Stimulated activated CD4-positive, alpha-beta T cell treated with anti-CD3 and anti-CD28 coated beads, Interleukin-1b, Interleukin-23, amount 100 ng/mL, for 1 hour (primary cell): ENCODE measurements around the gene CDK14.

Experiments used
- DNase-seq, 2 donors: peaks; one replicate each; pipeline ENCODE4 v3.0.0-alpha.2; 2020; ENCODE audit warnings: low read depth in 2 of 2

CDK14 gene

DNA sequence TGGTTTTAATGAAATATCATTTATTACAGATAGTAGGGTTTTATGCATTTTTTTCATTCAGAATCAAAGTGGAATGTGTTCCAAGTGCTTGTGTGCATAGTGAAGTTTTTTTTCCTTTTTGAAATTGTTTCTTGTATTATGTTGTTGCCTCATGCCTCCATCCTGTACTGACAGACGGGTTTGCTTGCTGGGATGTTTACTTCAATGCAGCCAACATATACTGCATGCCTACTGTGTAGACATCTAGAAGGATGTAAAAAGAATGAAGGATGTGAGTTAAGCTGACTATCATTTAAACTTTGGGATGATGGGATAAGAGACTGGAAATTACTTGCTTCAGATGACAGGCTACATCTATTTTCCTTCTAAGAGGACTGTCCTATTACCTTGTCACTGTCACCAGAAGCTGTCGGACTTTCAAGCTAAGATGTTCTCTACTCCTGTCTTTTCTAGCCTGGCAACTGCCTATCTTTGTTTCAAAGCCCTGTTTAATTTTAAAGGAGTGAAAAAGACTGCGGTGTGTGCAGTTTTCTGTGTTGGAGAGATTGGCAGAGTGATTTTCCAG lies 243.7 kb downstream of the CDK14 start:
- no peak for DNase-seq

DNA sequence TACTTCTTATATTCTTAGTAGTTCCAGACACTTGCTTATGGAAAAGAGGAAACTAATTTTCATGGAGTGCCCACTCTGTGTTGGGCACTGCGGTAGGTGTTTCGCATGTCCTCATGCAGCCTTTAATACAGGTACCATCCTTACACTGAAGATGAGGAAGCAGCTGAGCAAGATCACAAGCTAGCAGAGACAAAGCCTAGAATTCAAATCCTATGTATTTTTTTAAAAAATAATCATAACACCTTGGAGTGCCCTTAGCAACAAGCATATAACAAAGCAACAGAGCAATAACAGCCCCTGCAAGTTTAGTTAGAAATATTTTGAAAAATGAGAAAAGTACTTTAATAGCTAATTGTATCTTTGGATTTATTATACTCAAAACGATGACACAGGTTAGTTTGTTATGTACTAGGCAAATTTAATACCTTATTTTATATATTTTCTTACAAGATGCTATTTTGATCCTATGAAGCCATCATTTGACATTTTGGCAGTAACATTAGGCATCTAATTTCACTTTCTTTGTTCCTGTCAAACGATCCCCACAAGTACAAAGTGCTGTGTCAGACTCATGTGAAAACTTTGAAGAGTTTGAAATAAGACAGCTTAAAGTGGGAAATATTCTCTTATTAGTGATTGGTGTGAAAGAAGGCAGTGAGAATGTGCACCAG lies 245.8 kb downstream of the CDK14 start:
- no peak for DNase-seq

DNA sequence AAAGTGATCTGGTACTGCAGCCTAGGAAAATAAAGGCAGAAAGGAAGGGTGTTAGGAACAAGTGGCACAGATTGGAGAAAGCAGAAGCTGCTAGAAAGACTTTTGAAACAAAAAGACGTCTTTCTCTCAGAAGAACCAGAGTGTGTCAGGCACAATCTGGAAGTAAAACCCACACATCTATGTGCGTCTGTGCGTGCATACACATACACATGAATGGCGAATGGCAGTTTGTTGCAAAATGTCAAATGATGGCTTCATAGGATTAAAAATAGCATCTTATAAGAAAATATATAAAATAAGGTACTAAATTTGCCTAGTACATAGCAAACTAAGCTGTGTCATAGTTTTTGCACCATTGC lies 246.3 kb downstream of the CDK14 start:
- no peak for DNase-seq

- DNase-seq = no peak
These were observed 247.4 kb downstream of the CDK14 start for GRCh38 chr7:90843472-90843871.

DNA sequence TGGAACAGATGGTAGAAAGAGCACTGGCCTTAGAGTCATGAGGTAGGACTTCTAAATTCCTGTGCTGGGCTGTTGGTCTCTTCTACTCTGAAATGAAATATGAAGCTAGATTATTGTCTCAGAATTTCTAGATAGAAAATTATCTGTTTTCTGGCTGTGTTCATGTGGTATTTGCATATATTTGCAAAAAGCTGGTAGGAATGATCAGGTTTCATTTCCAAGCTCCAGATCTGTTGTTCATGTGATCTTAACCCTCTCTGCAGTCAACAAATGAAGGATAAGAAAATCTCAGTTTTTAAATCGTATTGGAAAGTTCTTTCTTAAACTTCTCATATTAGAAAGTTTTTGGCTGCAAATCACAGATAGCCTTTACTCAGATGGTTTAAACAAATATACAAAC lies 248.3 kb downstream of the CDK14 start:
- no peak for DNase-seq

GRCh38 chr7:90846192-90846591 lies 250.1 kb downstream of the CDK14 start:
- DNase-seq = no peak

DNA sequence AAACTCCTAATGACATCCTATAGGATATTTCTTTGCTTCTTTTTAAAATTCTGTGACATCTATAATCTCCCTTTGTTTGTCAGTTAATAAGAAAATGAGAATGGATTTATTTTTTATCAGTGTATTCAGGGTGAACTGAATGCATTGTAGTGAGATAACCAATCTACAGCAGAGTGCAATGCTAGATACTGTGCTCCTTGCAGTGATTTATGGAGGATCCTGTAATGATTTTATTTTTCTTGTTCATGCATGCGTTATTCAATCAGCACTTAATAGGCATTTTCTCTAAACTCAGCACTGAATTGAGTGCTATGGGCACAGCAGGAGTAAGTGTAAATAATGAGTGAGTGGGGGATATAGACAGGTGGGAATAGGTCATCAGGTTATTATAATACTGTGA lies 253.9 kb downstream of the CDK14 start:
- DNase-seq = no peak

DNA sequence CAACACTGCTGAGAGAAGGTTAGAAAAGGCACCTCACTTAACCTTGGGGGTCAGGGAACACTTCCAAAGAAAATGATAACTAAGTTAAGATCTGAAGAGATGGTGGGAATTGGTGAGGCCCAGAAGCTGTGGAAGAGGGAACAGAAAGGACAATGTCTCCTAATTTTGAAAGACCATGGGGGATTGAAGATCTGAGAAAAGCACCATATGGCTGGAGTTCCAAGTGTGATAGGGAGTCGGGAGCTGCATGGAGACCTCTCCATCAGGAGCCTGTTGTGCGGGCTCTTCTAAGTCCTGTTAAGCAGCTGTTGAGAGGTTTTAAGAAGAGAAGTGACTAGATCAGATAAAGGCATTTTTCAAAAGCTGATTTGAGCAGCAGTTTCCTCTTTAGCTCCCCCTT lies 254.3 kb downstream of the CDK14 start:
- DNase-seq = no peak

- DNase-seq = no peak
These were observed 257.1 kb downstream of the CDK14 start for GRCh38 chr7:90853205-90853604.

DNA sequence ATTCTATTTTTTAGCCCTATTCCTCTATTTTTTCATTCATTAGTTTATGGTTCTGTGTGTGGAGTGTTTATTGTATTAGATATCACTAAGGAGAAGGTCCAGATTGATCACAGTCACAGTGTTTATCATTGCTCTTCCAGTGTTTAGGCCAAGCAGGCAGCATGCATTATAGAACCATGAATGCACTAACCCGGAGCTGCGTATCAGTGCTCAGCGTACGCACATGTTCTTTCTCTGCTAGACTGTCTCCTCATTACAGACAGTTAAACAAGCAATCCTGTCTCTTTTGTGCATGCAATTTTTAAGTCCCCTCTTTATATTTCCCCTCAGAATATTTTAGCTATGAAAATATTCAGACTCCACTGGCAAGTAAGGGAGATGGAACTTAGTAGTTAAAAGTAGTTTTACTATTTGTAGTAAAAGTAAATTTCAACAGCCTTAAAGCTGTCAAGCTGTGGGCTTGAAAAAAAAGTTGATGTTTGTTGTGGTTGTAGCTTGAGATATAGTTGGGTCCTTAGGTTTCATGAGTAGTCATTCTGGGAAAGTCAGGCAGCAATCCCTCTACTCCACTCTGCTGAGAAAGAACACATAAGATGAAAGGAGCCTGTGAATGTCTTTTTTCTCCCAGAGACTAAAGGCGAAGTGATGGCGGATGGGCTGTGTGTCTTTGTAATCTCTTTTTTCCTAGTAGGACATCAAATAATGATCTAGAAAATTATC lies 260.4 kb downstream of the CDK14 start:
- no peak for DNase-seq

DNA sequence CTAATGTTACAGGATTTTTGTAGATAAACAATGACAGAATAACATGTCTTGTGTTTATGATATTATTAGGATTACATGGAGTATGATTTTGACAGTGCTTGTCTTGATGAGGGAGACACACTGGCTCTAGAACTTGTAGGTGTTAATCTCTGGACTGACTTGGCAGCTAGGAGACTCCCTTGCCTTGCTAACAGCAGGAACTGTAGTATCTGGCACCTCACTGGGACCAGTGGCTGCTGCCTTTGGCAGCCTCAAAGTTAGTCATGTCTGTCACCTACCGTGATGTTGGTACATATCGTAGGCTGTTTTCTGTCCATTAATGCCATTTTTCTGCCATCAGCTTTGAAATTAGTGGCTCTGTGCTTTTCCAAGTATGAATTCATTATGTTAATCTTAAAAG lies 261.5 kb downstream of the CDK14 start:
- no peak for DNase-seq

DNA sequence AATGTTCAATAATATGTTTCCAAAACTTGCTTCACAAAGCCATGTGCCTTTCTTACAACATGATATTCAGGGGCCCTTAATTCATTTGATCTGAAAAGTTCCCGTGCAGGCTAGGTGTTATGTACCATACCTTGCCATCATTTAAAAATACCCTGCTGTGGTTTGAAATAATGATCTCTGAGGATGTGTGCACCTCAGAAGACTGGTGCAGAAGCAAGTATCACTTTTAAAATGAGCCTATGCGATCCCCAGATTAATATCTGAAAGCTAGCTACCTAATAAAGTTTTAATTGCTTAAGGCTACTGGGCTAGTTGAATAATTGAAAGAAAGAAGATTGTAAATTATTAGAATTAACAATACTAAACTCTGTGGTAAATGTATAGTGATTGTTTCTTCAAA lies 262.4 kb downstream of the CDK14 start:
- no peak for DNase-seq

- DNase-seq = no peak
These were observed 263.4 kb downstream of the CDK14 start for GRCh38 chr7:90859521-90859920.

DNA sequence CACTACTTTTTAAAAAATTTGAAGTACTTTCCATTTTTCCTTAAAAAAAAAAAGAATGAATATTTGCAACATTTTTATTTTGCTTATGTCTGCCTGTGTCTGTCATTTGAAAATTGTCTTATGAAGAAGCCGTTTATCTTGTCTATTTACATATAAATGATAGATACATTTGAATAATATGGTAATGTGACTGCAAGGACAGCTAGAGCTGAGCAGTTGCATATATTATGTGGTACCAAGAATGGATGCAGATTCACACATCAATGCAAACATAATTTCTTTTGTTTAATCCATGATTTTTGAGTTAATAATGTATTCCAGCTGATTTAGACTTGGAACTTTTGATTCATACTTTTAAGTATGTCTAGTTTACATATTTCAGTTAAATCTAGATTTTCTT lies 268.0 kb downstream of the CDK14 start:
- DNase-seq = no peak

GRCh38 chr7:90869335-90869734 lies 273.2 kb downstream of the CDK14 start:
- DNase-seq = no peak

DNA sequence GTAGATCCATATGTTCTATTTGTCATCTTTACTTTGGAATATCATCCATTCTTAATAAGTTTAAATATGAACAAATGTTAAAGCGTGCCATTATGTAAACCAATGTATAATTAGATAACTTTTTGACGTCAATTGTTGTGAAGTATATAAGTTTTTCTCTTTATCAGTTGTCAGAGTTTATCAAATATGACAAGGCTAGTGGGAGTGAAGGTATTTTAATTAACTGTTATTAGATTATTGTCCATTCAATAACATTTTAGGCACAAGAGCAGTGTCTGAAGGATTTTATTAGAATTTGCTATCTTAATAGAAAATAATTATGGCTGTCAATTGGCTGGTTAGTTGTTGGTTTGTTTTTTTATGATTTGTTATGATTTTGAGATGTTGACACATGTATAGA lies 280.6 kb downstream of the CDK14 start:
- DNase-seq = no peak

GRCh38 chr7:90877201-90877600 lies 281.1 kb downstream of the CDK14 start:
- no peak for DNase-seq

DNA sequence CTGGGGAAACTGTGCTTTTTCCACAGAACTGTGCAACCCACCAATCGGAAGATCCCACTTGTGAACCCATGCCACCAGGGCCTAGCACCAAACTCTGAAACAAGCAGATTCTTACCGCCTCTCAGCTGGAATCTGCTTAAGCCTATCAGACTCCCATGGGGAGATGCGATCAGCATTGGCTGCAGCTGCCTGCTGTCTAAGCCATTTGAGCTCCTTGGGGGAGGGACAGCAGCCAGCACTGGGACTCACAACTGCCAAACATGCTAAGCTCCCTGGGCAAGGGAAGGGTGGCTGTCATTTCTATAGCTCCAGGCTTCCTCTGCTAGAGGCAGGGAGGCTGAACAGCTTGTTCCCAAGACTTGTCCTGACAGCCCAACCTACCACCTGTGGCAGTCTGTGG lies 283.8 kb downstream of the CDK14 start:
- DNase-seq = no peak

GRCh38 chr7:90886416-90886815 lies 290.3 kb downstream of the CDK14 start:
- no peak for DNase-seq

GRCh38 chr7:90889210-90889609 lies 293.1 kb downstream of the CDK14 start:
- no peak for DNase-seq

- no peak for DNase-seq
These were observed 293.5 kb downstream of the CDK14 start for GRCh38 chr7:90889644-90890043.

- no peak for DNase-seq
These were observed 295.4 kb downstream of the CDK14 start for GRCh38 chr7:90891529-90891928.

- no peak for DNase-seq
These were observed 296.1 kb downstream of the CDK14 start for GRCh38 chr7:90892213-90892612.

DNA sequence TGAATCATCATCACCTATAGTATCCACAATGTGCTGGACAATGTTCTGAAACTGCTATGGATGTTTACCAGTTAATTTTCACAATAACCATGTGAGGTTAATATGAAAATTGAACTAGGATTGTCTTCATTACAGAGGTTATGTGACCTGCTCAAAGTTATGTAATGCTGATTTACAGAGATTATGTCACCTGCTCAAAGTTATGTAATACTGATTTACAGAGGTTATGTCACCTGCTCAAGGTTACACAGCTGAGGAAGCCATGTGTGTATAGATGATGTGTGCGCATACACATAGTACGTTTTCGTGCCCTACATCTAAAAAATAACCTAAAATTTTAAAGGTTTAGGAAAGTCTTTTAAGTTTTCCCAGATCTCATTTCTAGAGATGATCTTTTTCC lies 298.0 kb downstream of the CDK14 start:
- DNase-seq = no peak
